ENCODE measurements around the gene CZIB. TPM values are rescaled to one million over a fixed set of nuclear protein-coding genes. Genes with fewer than 3 reads are reported as not detected.

CZIB gene
- total and polyA plus RNA-seq, 2 of the 13 experiments (the other 11 are each of a cell fraction or from before 2014, with no cell fraction given) = 49.2 to 67.0 TPM

DNA sequence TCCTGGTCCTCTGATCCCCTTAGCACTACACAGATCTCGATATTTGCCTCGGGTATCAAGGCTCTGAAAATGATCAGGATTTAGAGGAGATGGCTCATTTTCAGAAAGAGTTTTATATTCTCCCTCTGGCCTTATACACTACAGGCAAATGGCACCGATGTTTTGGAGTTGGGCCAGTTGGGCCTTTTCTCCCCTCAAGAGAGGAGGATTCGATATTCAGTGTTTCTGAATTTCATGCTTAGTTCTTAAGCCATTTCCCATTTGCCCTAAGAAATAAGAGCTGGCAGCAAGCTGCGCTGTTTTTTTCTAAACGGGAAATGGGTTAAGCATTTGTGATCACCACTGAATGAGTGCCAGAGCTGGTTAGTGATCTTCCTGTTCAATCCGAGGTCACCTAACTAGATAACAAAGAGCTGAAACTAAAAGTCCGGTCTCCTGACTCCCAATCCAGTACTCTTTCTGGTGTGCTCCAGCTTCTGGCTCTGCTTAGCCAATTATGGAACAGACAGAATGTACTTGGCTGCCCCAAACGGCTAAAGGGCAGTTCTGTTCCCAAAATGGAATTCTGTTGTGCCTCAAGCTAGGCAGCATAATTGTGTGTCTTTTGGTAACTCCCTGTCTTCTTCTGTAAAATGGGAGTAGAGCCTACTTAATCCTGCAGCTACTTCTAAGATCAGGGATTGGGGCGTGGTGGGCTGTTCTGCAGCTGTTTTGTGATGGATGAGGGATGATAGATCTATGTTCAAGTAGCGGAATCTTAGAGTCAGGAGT, 25.0 kb downstream of the CZIB start (continued):
- TF ChIP-seq, protein P1, sequence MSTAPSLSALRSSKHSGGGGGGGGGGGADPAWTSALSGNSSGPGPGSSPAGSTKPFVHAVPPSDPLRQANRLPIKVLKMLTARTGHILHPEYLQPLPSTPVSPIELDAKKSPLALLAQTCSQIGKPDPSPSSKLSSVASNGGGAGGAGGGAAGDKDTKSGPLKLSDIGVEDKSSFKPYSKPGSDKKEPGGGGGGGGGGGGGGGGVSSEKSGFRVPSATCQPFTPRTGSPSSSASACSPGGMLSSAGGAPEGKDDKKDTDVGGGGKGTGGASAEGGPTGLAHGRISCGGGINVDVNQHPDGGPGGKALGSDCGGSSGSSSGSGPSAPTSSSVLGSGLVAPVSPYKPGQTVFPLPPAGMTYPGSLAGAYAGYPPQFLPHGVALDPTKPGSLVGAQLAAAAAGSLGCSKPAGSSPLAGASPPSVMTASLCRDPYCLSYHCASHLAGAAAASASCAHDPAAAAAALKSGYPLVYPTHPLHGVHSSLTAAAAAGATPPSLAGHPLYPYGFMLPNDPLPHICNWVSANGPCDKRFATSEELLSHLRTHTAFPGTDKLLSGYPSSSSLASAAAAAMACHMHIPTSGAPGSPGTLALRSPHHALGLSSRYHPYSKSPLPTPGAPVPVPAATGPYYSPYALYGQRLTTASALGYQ (CRISPR knock-in tag; IDR thresholded peaks at IDR 0.05) = 0 out of 2 replicates have a peak, but pooled peaks have one; percentile 43
- no peak for TF ChIP-seq POLR2AphosphoS5 (IDR thresholded peaks at IDR 0.05; ENCODE audit: low read depth, low read length)
- TF ChIP-seq ATF1 (CRISPR knock-in tag; IDR thresholded peaks at IDR 0.05) = no peak
- no peak for TF ChIP-seq KDM2A (CRISPR knock-in tag; IDR thresholded peaks at IDR 0.05; ENCODE audit: borderline replicate concordance, low read depth)

DNA sequence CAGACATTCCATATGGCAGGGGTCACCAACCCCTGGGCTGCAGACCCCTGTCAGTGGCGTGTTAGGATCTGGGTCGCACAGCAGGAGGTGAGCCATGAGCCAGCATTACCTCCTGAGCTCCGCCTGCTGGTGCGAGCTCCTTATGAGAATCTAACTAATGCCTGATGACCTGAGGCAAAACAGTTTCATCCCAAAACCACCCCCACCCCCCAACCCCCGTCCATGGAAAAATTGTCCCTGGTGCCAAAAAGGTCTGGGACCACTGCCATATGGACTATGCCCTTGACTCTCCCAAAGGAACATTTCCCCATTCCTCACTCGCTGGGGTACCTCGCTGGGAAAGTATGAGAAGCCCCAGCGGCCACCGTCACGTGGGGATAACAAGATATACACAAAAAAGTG, 30.2 kb downstream of the CZIB start:
- in situ Hi-C loops (cut with HindIII; ENCODE audit: extremely low pct_ligation_motif_present, low pct_unique_long_range_greater_than_20kb) = no loop called here
- no peak overlapping the region for H3K27ac ChIP-seq (ENCODE audit: extremely low read length, insufficient read depth, low read length)
- POLR2A ChIA-PET = interaction anchor here (0.7 to 1.4 kb wide), 9 partner anchors 15 to 1010 kb away, joined by 3 to 5 read pairs (median 3); partner anchors contain the start of genes CYB5RL, CZIB, ECHDC2 and MRPL37
- TF ChIP-seq, protein P2, sequence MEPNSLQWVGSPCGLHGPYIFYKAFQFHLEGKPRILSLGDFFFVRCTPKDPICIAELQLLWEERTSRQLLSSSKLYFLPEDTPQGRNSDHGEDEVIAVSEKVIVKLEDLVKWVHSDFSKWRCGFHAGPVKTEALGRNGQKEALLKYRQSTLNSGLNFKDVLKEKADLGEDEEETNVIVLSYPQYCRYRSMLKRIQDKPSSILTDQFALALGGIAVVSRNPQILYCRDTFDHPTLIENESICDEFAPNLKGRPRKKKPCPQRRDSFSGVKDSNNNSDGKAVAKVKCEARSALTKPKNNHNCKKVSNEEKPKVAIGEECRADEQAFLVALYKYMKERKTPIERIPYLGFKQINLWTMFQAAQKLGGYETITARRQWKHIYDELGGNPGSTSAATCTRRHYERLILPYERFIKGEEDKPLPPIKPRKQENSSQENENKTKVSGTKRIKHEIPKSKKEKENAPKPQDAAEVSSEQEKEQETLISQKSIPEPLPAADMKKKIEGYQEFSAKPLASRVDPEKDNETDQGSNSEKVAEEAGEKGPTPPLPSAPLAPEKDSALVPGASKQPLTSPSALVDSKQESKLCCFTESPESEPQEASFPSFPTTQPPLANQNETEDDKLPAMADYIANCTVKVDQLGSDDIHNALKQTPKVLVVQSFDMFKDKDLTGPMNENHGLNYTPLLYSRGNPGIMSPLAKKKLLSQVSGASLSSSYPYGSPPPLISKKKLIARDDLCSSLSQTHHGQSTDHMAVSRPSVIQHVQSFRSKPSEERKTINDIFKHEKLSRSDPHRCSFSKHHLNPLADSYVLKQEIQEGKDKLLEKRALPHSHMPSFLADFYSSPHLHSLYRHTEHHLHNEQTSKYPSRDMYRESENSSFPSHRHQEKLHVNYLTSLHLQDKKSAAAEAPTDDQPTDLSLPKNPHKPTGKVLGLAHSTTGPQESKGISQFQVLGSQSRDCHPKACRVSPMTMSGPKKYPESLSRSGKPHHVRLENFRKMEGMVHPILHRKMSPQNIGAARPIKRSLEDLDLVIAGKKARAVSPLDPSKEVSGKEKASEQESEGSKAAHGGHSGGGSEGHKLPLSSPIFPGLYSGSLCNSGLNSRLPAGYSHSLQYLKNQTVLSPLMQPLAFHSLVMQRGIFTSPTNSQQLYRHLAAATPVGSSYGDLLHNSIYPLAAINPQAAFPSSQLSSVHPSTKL (CRISPR knock-in tag; IDR thresholded peaks at IDR 0.05) = no peak
- TF ChIP-seq ZNF792 (CRISPR knock-in tag; IDR thresholded peaks at IDR 0.05) (no peak), GATAD2A (CRISPR knock-in tag; IDR thresholded peaks at IDR 0.05) (no peak), ETV6 (CRISPR knock-in tag; conservative IDR thresholded peaks at IDR 0.05) (no peak), ERF (CRISPR knock-in tag; IDR thresholded peaks at IDR 0.05) (no peak), CEBPB (IDR thresholded peaks at IDR 0.05; ENCODE audit: borderline replicate concordance, low read depth, low read length) (no peak), ZNF7 (CRISPR knock-in tag; IDR thresholded peaks at IDR 0.05) (no peak), STAG1 (CRISPR knock-in tag; IDR thresholded peaks at IDR 0.05) (peak; percentile 47), CBX5 (CRISPR knock-in tag; IDR thresholded peaks at IDR 0.05; ENCODE audit: borderline replicate concordance) (no peak), ZNF776 (CRISPR knock-in tag; IDR thresholded peaks at IDR 0.05) (no peak)
- TF ChIP-seq, protein P3, sequence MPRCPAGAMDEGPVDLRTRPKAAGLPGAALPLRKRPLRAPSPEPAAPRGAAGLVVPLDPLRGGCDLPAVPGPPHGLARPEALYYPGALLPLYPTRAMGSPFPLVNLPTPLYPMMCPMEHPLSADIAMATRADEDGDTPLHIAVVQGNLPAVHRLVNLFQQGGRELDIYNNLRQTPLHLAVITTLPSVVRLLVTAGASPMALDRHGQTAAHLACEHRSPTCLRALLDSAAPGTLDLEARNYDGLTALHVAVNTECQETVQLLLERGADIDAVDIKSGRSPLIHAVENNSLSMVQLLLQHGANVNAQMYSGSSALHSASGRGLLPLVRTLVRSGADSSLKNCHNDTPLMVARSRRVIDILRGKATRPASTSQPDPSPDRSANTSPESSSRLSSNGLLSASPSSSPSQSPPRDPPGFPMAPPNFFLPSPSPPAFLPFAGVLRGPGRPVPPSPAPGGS (CRISPR knock-in tag; IDR thresholded peaks at IDR 0.05) = no peak

More for the DNA sequence above, 30.2 kb downstream of the CZIB start:
- no peaks in the 10 kb centered on the region for H3K9me3 ChIP-seq (ENCODE audit: low read length)
- peak overlapping the region; percentile 88 for H2AFZ ChIP-seq (ENCODE audit: low read length)
- peak overlapping the region; percentile 29 to 56 (median 41); a peak in 5 of 6 replicates for H3K4me3 ChIP-seq (replicated peaks in 1 of 3; ENCODE audit: insufficient read depth in 1 of 3, low read depth in 2 of 3, low read length in 3 of 3)
- BruUV-seq (replicated peaks) = no TSS peak
- DNase-seq (ENCODE audit: low spot score) (no peak), ATAC-seq (peak; percentile 82), FAIRE-seq (no peak)
- no peaks in the 10 kb centered on the region for H3K27me3 ChIP-seq (ENCODE audit: control insufficient read depth in 1 of 2, insufficient read depth in 2 of 2, low read length in 2 of 2)
- no peaks in the 10 kb centered on the region for H3K36me3 ChIP-seq (replicated peaks in 1 of 2; ENCODE audit: control insufficient read depth in 1 of 2, insufficient read depth in 2 of 2, low read length in 2 of 2)
- CTCF ChIA-PET (ENCODE audit: low intra/inter-chr PET ratio, low total read pairs) = interaction anchor here (1.3 kb wide), 1 partner anchor 285 kb away, joined by 4 read pairs; no protein-coding TSS in a partner anchor
- peak overlapping the region; percentile 85 for H3K4me2 ChIP-seq (ENCODE audit: low read depth, low read length)
- intact Hi-C loops (cut with micrococcal nuclease; ENCODE audit: unreplicated experiment) = no loop called here
- H3K4me1 ChIP-seq (ENCODE audit: insufficient read depth, low read length) = peaks cover 70% of the 10 kb centered on the region
- no peaks in the 10 kb centered on the region for H3K79me2 ChIP-seq (ENCODE audit: insufficient read depth, low read length)
- WGBS (ENCODE audit: low lambda C conversion rate) = 9% methylated on average over 8 of the region's 10 CpGs
- no peaks in the 10 kb centered on the region for H4K20me1 ChIP-seq (ENCODE audit: insufficient read depth, low read length)
- H3K9ac ChIP-seq (ENCODE audit: insufficient read depth, low read depth, low read length) = peak overlapping the region; percentile 34; the same call in 1 of the 2 replicates

Data from HepG2 (cell line).